HG02588 (cell line): ENCODE data around the gene NDN.

Experiments
- ATAC-seq: cut with Tn5 transposase; IDR thresholded peaks from one replicate; pipeline ENCODE4 v1.9.1; 2021; ENCODE audit warnings: mild to moderate bottlenecking, moderate library complexity; ENCODE audit not compliant: unreplicated experiment

Gene NDN

DNA sequence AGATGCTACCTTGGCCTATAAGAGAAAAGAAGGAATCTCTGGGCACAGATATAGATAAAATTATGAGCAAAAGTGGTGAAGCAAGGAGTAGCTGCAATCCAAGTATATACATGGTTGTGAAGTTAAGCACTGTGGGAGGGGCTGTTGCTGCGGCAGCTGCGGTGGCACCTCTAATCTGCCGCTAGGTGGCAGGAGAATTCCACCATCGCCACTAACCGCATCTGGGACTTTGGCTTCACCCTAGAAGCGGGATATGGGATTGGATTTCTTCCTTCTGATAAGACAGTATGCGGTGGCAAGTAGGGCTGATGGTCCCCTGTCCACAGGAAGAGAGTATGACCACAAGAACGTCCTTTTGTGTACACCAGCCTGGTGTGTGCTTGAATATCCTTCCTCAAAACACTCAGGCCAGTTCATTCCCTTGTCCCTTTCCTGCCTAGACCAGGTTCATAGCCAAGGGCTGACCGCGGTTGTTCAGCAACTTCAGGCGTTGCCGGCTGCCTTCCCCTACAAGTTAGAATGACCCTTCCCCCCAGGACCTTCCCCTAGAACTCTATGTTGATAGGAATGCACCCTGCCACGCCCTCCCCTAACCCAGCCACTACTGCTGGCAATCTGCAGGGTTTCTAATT, 44.6 kb downstream of the NDN start:
- no peak for ATAC-seq
